Cerebellar cortex (tissue), 1 donor: ENCODE data around the gene PSMC5.
"Not testable (repeated sequence)": the region's sequence is repeated elsewhere in the genome, so short reads cannot be mapped to it uniquely, and the experiment has no call there.

Source experiments
- DNase-seq: peaks from one replicate; pipeline ENCODE4 v3.0.0-alpha.2; 2015; ENCODE audit warnings: low spot score

Gene PSMC5

DNA sequence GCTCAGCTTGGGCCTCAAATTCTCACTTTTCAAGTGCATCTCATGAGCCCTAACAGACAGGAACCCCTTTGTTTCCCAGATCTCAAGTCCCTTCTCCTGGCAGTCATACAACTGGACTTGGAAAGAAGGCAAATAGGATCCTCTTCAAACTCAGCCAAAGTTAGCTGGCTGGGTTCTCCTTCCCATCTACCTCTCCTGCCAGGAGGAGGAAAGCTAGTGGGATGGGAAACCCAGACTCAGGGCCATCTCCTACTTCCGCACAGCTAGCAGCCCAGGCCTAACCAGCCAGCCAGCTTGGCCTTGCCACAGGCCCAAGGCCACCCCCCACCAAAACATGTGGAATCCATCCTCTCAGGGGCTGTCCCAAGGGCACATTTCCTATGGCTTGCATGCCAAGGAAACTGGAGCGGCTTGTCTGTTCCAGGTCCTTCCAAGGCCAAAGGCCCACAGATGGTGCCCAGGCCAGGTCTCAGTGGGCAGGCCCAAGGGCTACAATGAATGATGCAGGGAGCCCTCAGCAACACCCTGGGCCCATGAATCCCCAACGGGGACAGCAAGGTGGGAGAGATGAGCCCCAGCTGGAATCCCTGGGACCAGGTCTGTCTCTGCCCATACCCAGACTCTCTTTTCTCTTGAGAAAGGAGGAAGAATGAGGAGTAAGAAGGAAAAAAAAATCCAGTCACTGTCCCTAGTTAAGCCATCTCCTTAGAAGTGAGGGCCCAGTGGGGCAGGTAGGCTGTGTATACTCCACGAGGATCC, 13.5 kb downstream of the PSMC5 start:
- no peak for DNase-seq

DNA sequence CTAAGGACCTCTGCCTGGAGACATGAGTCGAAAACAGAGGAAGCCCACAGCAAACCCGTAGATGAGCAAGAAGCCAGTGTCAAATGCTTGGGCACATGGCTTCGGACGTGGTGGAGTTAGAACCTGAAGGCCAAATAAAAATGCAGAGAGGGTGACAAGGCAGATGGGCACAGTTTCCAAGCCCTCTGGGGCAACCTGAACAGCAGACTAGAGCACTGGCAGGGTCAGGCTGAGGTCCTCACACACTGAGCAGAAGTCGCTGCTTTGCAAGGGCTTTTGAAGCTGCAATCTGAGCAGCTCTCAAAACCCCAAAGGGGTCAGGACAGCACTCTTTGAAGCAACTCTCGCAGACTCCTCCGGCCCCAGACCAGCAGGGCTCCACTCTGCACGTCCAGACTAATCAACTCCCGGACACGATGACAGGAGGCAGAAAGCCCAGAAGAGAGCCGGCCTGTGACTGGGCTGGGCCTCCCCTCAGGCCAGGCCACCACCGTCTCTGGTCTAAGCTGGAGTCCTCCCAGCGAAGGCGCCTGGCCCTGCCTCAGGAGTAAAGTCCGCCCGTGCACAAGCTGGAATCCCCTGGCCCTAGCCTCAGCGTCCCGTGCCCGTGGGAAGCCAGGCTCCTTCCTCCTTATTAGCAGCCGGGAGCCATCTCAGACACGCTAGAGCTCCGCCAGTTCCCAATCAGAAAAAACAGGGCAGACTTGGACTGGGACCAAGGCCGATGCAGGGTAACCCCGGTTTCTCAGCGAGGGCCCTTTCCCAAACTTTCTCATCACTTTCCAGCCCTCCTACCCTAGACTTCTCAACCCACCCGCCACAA, 14.3 kb downstream of the PSMC5 start:
- peak; percentile 71 for DNase-seq

DNA sequence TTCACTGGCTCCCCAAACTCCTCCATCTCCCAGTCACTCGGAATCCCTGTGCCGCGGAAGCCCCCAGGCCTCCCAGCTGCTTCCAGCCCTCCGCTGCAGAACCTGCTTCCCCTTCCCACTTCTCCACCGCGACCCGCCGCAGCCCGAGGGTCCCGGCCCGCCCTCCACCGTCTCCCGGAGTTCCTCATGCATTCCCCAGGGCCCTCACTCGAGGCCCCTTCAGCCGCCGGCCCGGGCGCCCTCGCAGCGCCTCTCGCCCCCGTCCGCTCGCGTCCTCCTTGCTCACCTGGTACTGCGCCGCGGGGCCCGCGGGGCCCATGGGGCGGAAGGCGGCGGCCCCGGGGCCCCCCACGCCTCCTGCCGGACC, 14.9 kb downstream of the PSMC5 start:
- DNase-seq = no peak

DNA sequence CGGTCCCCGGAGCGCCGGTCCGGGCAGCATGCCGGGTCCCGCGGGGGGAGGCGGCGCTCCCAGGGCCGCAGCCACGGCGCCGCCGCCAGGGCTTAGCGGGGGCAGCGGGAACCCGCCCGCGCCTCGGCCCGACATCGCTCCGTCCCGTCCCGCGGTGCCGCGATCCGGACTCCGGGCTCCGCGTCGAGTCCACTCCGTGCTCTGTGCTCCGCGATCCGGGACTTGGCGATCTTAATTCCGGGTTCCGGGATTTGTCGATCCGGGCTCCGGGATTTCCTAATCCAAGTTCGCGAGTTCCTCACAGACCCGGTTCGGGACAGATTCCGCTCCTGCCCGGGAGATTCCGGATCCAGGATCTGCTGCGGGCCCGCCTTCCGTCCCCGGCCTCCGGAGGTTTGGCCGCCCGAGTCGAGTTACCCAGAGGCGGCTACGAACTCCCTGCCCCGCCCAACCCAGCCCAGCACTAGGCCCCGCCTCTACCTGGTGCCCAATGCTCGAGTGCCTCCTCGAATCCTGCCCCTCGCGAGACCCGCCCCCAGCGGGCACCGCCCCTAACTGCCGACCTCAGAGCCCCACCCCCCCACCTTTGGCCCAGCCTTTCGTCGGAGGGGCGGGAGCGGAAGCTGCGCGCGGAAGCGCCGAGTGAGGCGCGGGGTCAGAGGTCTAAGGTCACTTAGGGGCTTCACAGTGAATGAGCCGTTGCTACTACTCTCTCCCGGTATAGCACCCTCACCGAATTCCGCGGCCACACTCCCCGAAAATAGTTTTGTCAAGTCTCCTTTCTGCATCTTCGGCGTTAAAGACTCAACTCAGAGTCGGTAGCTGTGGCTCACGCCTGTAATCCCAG, 15.5 kb downstream of the PSMC5 start, which contains the start of gene SMARCD2:
TSS of gene SMARCD2 (minus strand) at position 146 of the 847 bp plus-strand sequence. CDS start at position 135, 11 bp downstream.
- peak; percentile 98 for DNase-seq

DNA sequence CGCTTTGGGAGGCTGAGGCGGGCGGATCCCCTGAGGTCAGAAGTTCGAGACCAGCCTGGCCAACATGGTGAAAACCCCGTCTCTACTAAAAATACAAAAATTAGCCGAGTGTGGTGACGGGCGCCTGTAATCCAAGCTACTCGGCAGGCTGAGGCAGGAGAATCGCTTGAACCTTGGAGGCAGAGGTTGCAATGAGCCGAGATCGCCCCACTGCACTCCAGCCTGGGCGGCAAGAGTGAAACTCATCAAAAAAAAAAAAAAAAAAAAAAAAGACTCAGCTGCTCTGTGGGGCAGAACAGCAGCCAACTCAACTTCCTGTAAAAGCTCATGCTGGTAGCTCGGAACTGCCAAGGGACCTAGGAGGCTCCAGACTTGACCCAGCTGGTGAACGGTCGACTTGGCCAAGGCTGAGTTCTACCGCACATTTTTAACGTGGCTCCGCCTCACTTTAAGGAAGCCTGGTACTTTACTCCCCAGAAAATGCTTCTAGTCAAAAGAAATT, 16.2 kb downstream of the PSMC5 start:
- not testable (repeated sequence) for DNase-seq

DNA sequence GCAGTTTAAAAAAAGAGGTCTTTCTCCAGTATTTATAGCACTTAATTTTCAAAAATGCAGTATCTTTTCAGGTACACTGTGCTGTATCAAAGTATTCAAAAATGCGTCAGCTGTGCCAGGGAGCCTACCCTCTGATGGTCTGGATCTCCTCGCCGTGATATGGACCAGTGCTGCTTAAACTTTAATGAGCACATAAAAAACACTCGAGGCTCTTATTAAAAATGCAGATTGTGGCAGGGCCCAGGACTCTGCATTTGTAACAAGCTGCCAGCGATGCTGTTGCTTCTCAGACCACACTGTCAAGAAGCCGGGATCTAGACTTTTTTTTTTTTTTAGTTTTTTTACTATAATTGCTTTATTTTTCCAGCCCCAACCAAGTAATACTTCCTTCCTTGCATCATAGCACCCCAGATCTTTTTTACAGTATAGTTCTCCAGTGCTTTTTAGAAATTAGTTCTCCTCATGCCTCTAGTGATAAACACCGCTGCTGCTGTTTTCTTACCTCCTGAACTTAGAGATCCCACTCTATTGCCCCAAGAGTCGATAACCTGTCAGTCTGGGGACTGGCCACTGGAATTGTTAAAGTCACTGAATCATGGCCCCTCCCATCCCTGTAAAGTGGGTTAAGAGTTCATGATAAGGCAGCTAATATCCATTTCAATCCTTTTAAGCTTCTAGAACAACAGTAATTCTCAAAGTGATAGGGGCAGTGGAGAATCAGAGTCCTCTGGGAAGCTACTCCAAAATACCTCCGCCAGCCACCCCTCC, 16.9 kb downstream of the PSMC5 start:
- DNase-seq = no peak

DNA sequence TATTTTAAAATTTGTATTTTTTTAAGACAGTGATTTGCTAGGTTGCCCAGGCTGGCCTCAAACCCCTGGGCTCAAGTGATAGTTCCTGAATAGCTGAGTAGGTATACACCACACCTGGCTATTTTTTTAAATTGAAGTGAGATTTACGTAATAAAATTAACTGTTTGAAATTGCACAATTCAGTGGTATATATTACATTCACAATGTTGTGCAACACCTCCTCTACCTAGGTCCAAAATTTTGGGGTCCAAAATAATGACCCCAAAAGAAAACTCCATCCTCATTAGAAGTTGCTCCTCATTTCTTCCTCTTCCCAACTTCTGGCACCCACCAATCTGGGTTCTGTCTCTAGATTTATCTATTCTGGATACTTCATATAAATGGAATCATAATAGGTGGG, 18.3 kb downstream of the PSMC5 start:
- DNase-seq = no peak

DNA sequence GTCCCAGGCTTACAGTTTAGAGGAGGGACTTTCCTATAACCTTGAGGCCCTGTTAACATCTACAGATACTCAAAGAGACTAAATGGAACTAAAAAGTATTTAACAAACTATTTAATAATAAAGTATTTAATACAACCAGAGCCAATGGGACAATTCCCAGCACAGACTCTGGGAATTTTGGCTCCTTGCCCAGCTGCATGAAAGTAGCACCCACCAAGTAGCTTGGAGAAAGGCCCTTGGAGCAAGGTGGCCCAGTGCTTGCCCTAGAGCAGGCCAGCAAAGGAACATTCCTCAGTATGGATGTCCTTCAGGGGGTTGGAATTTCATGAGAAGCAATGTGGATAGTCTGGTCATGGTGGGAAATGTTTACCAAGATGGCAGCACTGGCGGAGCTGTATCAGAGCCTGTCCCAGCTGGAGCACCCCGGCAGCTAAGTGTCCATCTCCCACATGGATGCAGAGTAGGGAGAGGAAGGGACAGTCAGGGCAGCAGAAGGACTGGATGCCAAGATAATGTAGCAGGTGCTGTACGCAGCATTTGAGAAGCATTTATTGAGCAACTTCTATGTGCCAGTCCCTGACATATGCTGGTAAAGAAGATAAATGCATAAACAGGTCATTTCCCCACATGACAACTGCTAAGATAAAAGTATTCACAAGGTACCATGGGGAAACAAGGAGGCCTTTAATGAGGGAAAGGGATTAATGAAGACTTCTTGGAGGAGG, 20.5 kb downstream of the PSMC5 start:
- DNase-seq = no peak

DNA sequence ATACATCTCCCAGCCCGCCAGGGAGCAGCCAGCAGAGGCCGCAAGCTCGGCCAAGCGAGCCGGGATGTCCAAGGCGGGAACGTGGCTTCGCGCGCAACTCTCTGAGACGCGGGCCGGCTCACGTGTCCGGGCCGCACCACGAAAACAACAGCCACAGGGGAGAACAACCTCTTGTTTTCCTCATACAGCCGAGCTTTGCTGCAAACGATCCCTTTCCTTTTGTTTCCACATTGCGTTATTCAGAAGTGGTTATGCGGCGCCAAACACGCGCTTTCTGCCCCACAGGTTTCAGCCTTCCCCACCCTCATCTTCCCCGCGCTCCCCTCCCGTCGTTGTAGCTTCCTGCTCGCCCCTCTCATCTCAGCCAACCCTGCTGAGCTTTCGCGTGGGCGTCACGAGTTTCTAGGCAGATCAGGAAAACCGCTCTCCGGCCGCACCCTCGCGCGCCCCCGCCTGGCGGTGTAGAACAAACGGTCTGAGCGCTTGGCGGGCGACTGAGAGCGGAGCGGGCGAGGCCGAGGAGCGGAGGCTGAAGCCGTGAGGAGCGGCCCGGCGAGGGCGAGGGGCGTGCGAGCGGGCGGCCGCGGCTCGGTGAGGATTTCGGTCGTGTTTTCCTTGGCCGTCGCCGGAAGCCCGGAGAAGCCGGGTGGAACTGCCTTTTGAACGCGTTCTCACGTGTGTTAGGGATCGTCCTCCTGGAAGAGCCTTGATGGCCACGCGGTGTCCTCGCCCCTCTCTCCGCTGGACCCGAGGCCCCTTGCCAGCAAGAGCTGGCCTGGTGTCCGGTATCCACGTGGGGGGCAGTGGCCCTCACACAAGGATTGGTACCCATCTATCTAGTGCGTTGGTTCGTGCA, 21.8 kb downstream of the PSMC5 start:
- peak; percentile 81 for DNase-seq

DNA sequence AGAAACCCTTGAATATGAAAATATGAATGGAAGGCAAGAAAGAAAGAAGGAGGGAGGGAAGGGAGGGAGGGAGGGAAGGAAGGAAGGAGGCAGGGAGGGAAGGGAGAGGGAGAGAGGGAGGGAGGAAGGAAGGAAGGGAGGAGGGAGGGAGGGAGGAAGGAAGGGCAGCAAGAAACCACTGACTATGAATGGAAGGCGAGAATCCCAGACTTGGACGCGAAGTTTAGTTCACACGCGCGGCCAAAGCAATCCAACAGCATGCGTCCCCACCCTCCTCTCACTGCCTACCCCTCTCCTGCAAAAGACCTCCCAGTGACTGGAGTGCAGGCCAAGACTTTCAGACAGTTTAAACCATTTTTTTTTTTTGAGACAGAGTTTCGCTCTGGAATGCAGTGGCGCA, 23.2 kb downstream of the PSMC5 start:
- DNase-seq = no peak

DNA sequence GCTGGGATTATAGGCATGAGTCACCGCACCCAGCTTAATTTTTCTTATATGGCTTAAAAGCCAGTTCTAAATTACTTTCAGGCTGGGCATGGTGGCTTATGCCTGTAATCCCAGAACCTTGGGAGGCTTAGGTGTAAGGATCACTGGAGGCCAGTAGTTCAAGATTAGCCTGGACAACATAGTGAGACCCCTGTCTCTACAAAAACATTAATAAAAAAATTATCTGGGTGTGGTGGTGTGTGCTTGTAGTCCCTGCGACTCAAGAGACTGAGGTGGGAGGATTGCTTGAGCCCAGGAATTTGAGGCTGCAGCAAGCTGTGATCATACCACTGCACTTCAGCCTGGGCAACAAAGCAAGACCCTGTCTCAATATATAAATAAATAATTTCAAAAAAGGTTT, 26.0 kb downstream of the PSMC5 start:
- DNase-seq = no peak

DNA sequence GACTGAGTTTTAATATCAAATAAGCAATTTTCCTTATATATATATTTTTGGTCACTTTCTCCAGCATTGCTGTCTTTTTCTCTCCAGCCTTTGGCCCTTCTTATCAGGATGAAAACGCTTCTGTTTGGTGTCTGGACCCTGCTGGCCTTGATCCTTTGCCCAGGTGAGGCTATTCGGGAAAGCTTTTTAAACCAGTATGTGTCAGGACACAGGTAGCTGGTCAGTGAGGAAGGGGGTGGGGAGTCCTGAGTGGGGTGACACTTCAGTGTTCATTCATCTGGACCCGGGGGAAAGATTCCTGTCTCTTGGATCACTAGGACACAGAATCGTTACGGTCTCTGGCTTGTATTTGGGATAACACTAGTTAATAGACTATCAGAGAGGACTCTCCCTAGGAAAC, 27.5 kb downstream of the PSMC5 start:
- DNase-seq = no peak

DNA sequence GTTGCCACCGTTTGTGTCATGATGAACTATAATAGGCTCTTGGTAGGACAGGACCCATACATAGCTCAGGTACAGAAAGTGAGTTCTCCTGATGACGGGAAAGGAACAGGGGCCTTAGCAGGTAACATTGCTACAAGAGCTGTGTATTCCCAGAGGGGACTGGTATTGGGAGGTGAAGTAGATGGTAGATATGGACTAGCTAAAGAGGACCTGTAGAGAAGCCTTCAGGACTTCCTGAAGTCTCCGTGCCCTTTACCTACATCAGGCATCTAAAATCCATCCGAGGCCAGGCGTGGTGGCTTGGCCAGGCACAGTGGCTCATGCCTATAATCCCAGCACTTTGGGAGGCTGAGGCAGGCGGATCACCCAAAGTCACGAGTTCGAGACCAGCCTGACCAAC, 28.0 kb downstream of the PSMC5 start:
- no peak for DNase-seq

DNA sequence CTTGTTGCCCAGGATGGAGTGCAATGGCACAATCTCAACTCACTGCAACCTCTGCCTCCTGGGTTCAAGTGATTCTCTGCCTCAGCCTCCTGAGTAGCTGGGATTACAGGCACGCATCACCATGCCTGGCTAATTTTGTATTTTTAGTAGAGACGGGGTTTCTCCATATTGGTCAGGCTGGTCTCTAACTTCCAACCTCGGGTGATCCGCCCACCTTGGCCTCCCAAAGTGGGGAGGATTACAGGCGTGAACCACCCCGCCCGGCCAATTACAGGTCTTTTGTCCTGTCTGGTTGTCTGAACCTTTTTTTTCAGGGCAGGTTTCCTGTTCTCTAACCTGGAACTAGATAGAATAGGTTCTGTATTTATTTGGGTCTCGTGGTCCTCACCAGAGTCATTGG, 29.2 kb downstream of the PSMC5 start:
- DNase-seq = not testable (repeated sequence)

DNA sequence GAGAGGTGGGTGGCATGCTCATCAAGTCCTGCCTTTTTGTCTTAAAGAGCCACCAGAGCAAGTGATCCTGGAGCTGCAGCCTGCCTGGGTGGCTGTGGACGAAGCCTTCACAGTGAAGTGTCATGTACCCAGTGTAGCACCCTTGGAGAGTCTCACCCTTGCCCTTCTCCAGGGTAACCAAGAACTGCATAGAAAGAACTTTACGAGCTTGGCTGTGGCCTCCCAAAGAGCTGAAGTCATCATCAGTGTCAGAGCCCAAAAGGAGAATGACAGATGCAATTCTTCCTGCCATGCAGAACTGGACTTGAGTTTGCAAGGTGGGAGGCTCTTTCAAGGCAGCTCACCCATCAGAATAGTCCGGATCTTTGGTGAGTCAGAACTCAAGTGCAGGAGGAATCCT, 32.0 kb downstream of the PSMC5 start:
- no peak for DNase-seq

DNA sequence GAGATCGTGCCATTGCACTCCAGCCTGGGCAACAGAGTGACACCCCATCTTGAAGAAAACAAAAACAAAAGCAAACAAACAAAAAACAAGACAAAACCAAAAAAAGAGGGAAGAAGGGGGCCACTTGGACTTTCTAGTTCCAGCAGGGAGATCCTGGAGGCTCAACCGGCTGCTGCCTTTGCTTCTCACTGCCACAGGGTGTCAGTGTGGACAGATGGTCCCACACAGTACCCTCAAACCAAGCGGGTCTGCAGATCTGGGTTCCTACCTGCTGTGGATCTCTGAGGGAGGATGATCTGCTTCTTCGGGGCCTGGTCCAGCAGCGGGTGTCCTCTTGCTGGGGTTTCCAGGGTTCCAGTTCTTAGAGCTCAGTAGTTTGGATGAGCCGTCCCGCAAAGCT, 39.4 kb downstream of the PSMC5 start:
- DNase-seq = not testable (repeated sequence)

DNA sequence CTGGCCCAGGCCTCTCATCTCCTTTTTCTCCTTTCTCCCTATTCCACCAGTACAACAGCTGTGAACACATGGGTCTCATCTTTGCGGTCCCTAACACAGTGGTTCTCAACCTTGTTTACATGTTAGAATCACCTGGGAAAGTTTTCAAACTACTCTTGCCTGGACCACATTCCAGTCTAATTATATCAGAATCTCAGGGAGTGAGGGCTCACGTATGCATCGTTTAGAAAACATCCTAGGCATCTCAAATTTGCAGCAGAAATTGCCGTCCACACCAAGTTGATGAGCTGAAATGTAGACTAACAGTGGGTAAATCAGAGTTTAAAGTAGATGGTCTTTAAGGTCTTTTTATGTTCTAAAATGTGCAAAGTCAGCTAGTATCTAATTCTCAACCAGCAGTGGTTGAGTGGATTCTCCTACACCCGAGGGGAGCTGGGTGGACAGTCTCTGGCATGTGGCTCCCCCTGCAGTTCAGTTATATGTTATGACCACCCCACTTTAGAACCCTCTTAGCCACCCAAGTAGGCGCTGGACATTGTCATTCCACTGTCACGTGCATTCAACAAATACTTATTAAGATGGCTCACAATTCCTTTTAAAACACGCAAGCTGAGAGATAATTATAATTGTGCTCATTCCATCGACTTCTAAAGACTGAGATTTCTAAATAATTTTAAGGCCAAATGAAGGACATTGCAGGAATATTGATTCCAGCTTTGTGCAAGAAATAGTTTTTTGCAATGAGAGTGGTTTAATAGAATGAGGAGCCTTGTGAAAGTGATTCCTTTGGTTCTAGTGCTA, 42.5 kb downstream of the PSMC5 start:
- not testable (repeated sequence) for DNase-seq

DNA sequence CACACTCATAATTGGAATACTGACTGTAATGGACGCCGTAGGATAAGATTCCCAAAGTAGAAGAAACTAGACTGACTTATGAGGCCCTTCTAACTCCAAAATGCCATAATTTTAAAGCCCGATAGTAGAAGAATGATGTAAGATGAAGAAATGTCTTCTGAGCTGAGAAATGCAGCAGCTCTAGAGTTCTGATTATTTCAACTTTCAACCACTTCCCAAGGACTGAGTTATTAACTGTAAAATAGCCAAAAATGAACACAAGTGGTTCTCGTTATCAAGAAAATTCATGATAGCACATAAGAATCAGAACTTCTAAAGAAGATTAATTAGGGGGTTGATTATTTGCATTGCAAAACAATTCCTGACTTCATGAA, 43.0 kb downstream of the PSMC5 start:
- DNase-seq = not testable (repeated sequence)
